GM21423 (cell line): ENCODE measurements around the gene NAPB.
"Not testable (repeated sequence)": the region's sequence is repeated elsewhere in the genome, so short reads cannot be mapped to it uniquely, and the experiment has no call there.

Experiments used
- ATAC-seq: cut with Tn5 transposase; IDR thresholded peaks from one replicate; pipeline ENCODE4 v1.9.1; 2021; ENCODE audit warnings: mild to moderate bottlenecking, moderate library complexity; ENCODE audit not compliant: unreplicated experiment

The NAPB gene

DNA sequence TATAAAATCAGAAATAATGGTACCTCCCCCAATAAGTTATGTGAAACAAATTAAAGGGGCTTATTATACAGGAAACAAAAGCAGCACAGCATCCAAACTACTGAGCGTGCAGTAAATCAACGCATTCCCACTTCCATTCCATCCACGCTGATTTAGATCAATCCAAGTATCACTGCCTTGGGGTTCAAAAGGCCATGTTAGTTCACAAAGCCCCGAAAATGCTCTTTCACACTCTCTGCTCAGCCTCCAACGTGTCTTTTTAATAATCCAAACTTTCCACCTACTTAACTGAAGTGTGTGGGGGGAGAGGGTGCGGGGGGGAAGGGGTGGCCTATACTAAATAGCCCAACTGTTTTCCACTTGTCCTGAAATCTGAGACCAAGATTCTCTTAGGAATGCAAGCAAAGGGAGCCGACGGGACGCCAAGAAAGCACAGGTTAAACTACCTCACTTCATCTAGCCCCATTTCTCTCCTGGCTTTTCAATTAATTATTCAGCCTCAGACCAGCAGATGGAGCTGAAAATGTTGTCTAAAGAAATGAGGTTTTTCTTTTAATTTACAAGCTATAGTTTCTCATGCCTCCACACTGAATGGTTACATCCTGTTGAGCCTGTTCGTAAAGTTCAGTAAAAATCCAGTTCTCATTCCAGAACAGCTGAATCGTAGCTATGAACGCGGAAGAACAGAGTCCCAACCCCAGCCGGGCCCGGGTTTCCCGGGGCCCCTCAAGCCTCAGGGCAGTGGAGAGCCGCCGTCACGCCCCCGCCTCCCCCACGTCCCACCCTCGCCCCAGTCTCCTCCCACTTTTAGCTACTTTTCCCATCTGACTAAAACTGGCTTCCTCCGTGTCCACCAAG is 71.7 kb downstream of the NAPB start:
- ATAC-seq, result peak; percentile 43

DNA sequence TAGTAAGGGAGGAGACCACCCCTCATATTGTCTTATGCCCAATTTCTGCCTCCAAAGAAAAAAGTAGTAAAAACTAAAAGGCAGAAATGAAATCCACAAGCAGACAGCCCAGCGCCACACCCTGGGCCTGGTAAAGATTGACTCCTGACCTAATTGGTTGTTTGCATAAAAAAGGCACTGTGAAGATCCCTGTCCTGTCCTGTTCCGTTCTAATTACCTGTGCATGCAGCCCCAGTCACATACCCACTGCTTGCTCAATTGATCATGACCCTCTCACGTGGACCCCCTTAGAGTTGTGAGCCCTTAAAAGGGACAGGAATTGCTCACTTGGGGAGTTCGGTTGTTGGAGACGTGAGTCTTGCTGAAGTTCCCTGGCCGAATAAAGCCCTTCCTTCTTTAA is 72.8 kb downstream of the NAPB start:
- not testable (repeated sequence) for ATAC-seq

DNA sequence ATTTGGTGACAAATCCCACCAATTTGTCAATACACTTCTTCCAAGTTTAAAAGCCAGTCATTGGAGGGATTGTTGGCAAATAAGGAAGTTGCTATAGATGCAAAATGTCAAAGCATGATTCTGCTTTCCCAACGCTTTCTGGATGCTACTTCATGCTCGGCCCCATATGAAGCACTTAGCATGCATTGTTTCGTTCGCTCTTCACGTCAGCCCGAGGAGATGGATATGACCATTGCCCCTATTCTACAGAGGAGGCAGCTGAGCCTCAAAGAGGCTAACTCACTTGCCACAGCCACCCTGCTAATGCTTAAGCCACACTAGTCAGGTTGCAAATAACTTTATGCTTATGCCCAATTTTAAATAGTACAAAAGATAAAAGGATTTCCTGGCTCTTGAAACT is 73.5 kb downstream of the NAPB start:
- ATAC-seq, result no peak

DNA sequence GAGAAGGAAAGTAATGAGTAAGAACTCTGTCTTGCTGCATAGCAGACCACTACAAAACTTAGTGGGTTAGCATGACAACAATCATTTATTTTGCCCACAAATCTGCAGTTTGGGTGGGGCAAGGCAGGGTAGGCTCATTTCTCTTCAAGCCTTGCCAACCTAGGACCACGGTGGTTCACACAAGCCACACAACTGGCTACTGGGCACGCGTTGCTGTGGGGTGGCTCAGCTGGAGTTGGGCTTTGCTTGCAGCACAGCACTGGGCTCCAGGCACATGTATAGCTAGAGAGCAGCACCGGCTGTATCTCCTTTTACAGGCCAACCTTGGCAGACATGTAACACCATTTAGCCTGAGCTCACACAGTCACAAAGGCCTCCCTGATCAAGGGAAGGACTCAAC is 75.3 kb downstream of the NAPB start:
- ATAC-seq, result no peak

DNA sequence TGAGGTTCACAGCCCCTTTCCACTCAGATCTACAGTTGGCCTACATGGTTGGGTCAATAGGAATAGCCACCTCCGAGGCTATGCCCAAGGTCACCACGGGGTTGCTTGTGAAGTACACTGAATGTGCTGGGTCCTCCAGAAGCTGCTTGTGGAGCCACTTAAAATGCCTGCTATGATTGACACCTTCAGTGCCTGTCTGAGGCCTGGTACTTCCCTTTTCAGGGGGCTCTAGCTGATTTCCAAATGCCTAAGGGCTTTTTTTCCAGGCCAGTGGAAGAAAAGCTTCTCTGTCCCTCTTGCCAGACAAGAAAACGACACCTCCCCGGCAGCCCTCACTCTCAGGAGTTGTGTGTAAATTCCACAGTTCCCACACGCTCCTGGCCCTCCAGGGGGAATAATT is 77.0 kb downstream of the NAPB start:
- ATAC-seq, result no peak

DNA sequence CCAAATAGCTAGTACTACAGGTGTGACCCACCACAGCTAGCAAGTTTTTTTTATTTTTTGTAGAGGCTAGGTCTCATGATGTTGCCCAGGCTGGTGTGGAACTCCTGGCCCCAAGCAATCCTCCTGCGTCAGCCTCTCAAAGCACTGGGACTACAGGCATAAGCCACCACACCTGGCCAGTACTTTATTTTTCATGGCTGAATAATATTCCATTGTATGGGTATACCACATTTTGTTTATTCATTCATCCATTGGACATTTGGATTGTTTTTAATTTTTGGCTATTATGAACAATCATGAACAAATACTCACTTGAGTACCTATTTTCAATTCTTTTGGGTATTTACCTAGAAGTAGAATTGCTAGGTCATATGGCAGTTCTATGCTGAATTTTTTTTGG is 77.7 kb downstream of the NAPB start:
- ATAC-seq, result no peak

DNA sequence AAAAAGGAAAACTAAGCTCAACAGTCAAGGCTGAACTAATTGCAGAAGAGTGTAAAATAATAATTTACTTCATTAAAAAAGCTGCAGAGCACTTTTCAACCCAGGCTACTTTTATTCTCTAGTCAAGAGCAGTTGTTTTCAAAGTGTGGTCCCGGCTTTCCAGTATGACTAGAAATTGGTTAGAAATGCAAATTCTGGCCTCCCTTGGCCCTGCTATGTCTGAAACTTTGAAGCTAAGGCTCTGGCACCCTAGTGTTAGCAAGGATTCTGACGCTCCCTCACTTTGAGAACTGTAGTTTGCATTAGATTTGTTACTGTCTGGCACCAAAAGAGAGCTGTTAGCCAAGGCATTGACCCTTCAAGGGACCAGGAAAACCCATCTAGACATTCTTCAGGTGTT is 80.2 kb downstream of the NAPB start:
- no peak for ATAC-seq

DNA sequence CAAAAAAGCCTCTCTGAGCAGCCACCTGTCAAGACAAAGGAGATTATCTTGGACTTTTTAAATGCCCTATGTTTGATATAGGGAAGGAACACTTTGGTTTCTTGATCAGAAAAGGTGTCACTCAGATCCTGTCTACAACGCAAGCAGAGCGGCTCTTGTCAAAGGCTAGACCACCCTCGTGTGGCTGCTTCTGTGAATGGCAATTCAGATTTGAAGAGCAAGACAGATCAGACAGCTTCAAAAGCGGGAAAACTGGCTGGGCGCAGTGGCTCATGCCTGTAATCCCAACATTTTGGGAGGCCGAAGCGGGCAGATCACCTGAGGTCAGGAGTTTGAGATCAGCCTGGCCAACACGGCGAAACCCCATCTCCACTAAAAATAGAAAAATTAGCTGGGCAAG is 80.8 kb downstream of the NAPB start:
- ATAC-seq, result no peak

DNA sequence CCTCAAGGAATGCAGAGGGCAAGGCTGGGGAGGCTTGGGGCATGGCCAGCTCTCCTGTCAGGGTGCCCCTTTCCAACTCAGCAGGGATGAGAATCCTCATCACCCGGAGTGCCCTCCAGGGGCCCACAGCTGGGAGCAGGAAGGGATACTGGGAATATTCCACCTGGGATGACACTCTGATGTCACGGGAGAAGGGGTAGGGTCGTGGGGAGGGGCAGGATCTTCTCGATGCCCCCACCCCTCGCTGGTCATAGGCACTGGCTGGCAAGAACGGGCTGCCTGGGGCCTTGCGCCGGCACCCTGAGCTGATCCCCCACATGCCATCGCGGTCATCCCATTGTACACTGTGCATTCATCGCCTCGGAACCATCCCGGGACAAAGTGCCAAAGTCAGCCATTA is 81.3 kb downstream of the NAPB start:
- no peak for ATAC-seq

DNA sequence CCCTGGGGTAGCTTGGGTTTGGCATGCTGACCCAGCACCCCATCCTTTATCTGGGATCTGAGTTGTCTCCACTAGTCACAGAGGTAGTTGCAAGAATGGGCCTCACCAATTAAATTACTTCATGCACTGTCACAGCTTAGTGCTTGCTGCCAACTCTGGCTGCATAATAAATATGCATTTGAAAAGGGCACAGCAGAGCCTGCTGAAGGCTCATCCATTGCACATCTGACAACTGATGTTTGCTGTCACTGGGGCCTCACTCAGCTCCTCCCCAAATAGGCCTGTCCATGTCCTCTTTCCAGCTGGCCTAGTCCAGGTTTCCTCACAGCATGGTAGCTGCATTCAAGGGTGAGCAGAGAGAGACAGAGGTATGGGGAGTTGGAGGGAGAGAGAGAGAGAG is 84.0 kb downstream of the NAPB start:
- no peak for ATAC-seq

DNA sequence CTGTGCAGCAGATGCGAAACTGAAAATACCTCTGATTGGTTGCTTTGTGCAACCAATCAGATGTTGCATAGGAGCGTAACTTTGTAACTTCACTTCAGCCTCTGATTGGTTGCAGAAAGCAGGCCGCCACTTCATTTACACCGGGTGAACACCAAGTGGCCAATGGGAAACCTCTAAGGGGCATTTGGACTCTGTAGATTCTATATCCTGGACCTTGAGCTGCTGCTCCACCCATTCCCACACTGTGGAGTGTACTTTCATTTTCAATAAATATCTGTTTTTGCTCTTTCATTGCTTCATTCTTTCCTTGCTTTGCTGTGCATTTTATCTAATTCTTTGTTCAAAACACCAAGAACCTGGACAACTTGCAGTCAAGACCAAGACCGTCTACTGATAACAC is 84.8 kb downstream of the NAPB start:
- no peak for ATAC-seq

DNA sequence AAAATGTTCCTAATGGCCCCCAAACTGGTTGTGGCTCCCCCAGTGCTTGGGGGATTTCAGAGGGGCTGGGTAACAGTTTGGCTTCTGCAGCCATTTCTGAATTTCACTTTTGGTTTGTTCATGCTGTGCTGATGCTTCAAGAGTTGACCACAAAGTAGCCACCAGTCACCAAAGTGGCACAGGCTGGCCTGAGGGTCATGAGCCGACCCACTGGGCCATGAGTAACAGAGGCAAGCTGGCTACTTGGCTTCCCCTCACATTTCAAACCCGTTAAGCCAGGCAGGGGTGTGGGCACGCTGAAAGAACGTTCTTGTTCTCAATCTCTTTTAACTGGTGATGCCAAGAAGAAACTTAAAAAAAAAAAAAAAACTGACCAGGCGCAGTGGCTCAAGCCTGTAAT is 85.8 kb downstream of the NAPB start:
- no peak for ATAC-seq

DNA sequence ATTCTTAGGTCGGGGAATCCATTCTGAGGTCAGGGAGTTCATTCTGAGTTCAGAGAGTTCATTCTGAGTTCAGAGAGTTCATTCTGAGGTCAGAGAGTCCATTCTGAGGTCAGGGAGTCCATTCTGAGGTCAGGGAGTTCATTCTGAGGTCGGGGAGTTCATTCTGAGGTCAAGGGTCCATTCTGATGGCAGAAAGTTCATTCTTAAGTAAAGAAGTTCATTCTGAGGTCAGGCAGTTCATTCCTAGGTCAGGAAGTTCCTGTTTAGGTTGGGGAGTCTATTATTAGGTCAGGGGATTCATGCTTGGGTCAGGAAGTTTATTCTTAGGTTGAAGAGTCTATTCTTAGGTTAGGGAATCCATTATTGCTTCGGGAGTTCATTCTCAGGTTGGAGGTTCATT is 87.2 kb downstream of the NAPB start:
- ATAC-seq, result no peak

DNA sequence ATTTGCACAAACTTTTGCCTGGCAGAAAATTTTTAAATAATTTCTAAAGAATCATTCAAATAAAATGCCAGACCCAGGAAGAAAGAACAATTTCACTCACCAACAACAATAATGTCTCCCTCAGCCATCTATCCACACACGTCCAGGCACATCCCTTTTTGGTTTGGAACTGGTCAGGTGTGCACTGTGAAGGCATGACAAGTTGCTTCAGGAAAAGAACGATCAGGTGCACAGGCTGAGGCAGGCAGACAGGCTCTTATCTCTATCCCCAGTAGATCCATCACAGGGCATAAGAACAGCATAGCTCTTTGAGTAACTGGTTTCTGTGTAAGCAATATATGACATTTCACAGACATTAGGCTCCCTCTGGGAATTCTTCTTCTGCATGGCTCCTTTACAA is 88.8 kb downstream of the NAPB start:
- ATAC-seq, result no peak

DNA sequence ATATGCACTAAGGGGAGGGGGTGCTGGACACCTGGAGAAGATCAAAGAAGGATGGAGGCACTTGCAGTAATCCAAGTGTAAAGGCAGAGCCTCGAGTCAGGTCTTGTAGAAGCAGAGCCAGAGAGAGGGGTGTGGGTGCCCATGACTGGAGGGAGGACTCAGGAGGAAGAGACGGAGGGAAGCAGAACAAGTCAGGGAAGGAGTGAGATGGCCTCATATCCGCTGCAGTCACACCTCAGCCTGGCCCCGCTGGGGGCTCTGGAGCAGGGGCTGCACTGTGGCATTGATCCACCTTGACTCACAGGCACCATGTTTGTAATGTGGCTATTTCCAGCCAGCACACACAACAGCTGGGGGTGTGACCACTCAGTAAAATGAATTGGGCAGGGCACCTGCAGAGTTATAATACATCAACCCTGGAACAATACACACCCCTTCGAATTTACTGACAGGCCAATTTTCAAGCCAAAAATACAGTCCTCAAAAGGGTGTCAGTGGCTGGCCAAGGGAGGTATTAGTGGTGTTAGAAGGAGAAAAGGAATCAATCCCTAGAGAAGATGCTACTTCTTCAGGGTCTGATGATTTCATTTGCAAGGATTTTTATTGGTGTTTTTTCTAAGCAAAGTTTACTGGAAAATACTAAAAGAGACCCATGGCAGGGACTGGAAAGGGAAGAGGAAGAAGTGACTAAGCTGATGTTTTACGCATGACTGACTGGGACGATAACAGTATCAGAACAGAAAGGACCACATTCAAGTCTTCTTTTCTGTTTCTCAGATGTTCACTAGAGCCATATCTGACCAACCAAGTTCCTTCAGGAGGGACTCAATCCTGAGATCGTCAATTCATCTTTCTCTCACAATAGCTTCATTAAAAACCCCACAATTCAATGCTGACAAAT is 89.6 kb downstream of the NAPB start:
- ATAC-seq, result no peak

DNA sequence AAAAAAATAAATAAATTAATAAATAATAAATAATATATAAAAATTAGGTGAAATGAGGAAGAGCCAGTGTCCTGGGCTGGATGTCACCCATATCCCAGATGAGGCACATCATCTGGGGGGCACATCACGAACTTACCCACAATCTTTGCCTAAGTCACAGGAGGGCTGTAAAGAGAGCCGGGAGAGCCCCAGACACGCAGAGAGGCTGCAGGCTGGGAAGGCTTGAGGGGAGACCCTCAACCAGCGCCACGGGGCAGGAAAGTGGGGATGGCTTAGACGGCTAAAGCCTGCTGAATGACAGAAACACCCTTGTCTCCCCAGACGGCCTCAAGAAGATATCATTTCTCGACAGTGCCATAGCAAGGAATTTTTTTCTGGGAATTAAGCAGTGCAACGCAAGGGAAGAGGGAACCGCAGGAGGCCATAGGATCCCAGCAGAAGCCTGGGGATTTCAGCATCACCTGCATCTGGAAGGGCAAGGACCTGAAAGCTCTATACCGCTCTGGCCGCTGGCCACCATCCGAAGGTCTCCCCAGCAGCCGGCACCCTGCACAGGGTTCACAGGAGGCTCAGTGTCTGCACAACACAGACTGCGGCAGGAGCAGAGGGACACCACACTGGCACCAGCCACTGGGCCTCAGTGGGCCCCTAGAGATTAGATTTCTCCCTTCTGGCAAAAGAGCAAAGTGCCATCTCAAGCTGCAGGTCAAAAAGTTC is 93.5 kb downstream of the NAPB start:
- no peak for ATAC-seq

DNA sequence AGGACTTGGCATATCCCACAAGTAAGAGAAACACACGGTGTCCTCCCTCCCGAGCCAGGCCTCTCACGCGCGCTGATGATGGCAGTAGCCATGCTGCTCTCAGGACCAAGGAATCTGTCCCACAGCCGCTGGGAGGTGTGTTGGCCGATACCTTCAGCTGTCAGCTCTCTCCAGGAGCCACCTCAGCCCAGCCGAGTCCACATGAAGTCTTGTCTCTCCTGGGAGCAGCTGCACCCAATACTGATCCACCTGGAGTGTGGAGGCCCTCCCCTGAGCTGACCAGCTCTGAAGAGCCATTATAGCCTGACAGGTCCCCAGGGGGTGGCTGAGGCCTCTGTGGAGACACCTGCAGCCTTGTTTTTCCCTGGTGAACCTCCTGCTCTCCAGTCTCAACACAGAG is 94.5 kb downstream of the NAPB start:
- no peak for ATAC-seq

DNA sequence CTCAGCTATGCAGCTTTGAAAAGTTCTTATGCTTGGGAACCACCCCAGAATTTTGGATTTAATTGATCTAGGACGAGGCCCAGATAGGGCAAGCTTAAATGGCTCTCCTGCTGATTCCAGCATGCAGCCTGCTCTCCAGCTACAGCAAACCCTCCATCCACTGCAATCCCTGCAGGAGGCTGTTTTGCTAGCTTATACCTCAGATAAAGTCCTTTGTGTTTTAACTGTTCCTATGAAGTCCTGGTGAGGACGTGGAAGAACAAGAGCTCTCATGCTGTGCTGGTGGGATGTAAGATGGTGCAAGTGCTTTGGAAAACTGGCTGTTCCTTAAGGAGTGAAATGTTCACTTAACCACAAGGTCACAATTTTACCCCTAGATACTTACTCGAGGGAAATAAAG is 96.2 kb downstream of the NAPB start:
- ATAC-seq, result no peak
